Prostate gland (tissue), 2 donors: ENCODE results near the gene ZBED6. TPM values are rescaled to one million over a fixed set of nuclear protein-coding genes. Genes with fewer than 3 reads are reported as not detected.
"Not testable (repeated sequence)": the region's sequence is repeated elsewhere in the genome, so short reads cannot be mapped to it uniquely, and the experiment has no call there.

Experiments
- DNase-seq: peaks from one replicate; pipeline ENCODE4 v3.0.0-alpha.2; 2019; ENCODE audit warnings: low spot score
- H3K27ac ChIP-seq, 2 donors: fragments of 200-600 bp; sonication (generic); 2 replicates each; pipeline ENCODE4 v1.5.1; 2017 to 2019
- H3K27me3 ChIP-seq: fragments of 200-600 bp; sonication (generic); replicated peaks from 2 replicates; pipeline ENCODE4 v1.5.1; 2019; ENCODE audit not compliant: insufficient read depth
- H3K36me3 ChIP-seq, 2 donors: fragments of 200-600 bp; sonication (generic); 1 replicate in 1 of 2; 2 replicates in 1 of 2; pipeline versions ENCODE4 v1.5.1 to v1.8.1; 2017 to 2019
- H3K4me1 ChIP-seq: fragments of 200-600 bp; sonication (generic); replicated peaks from 2 replicates; pipeline ENCODE4 v1.5.1; 2019
- H3K4me3 ChIP-seq, 2 donors: fragments of 200-600 bp; sonication (generic); 2 replicates each; pipeline ENCODE4 v1.5.1; 2017 to 2019
- H3K9me3 ChIP-seq: fragments of 200-600 bp; sonication (generic); 2 replicates; pipeline ENCODE4 v1.5.1; 2017
- POLR2A ChIP-seq: fragments of 450-650 bp; IDR thresholded peaks from one replicate; pipeline ENCODE4 v1.6.1; 2016; ENCODE audit warnings: antibody characterized with exemption, mild to moderate bottlenecking
- POLR2AphosphoS5 ChIP-seq: sonication (generic); formaldehyde crosslinking; IDR thresholded peaks from one replicate; pipeline ENCODE4 v1.6.1; 2017; ENCODE audit warnings: antibody characterized with exemption
- WGBS: methylation state at CpG from one replicate; pipeline ENCODE4 v1.1.5; 2018; 5-methylcytosine and 5-hydroxymethylcytosine counted together
- intact Hi-C: fragments of 100-400 bp; cut with DNase I; formaldehyde crosslinking; loops from one replicate; pipeline ENCODE4 v1.14.2; 2022
- total RNA-seq, 2 donors: library from RNA; depleted of rRNA; stranded (reverse); fragments of >200 nt; gene quantifications; one replicate each; pipeline ENCODE4 v1.1.0, GENCODE V29; 2016
- TF ChIP-seq, protein P1 (sequence below), 4 experiments: fragments of 200-600 bp in 2 of 4; fragments of 450-650 bp in 2 of 4; sonication (generic) in 2 of 4; IDR thresholded peaks; 1 replicate in 3 of 4; 2 replicates in 1 of 4; pipeline ENCODE4 v1.5.1; 2016 to 2019; ENCODE audit warnings: antibody characterized with exemption in 4 of 4, mild to moderate bottlenecking in 2 of 4, moderate library complexity in 2 of 4

The ZBED6 gene
- total RNA-seq, 2 donors from 2014 or later = 5.8 to 27.6 TPM

DNA sequence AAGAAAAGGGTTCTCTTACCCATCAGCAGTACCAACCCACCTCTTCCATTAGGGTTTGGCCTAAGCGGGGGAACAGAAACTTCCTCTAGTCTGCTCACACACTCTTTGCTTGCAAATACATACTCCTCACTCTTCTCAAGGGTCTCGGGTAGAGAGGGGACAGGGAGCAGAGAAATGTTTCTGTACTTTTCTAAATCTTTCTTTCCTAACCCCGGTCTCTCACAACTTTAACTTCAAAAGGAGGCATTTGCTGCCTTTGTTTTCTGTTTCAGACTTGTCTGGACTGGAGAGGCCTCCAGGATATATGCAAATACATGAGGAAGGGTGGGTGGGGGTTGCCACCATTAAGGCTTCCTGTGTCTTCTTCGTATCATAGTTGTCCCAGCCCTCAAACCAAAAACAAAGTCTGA, 41.0 kb upstream of the ZBED6 start:
- H3K9me3 ChIP-seq = no peaks in the 10 kb centered on the region
- TF ChIP-seq POLR2A = no peak
- TF ChIP-seq POLR2AphosphoS5 = no peak
- TF ChIP-seq, protein P1, sequence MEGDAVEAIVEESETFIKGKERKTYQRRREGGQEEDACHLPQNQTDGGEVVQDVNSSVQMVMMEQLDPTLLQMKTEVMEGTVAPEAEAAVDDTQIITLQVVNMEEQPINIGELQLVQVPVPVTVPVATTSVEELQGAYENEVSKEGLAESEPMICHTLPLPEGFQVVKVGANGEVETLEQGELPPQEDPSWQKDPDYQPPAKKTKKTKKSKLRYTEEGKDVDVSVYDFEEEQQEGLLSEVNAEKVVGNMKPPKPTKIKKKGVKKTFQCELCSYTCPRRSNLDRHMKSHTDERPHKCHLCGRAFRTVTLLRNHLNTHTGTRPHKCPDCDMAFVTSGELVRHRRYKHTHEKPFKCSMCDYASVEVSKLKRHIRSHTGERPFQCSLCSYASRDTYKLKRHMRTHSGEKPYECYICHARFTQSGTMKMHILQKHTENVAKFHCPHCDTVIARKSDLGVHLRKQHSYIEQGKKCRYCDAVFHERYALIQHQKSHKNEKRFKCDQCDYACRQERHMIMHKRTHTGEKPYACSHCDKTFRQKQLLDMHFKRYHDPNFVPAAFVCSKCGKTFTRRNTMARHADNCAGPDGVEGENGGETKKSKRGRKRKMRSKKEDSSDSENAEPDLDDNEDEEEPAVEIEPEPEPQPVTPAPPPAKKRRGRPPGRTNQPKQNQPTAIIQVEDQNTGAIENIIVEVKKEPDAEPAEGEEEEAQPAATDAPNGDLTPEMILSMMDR (IDR thresholded peaks at IDR 0.05) = no peak
- 49% methylated on average over 4 of the region's 4 CpGs for WGBS
- no peak for DNase-seq
- intact Hi-C loops = no loop called here
- no peaks in the 10 kb centered on the region for H3K27me3 ChIP-seq
- H3K27ac ChIP-seq = no peak overlapping the region
- H3K4me3 ChIP-seq = no peak overlapping the region
- no peaks in the 10 kb centered on the region for H3K36me3 ChIP-seq
- H3K4me1 ChIP-seq = no peaks in the 10 kb centered on the region

DNA sequence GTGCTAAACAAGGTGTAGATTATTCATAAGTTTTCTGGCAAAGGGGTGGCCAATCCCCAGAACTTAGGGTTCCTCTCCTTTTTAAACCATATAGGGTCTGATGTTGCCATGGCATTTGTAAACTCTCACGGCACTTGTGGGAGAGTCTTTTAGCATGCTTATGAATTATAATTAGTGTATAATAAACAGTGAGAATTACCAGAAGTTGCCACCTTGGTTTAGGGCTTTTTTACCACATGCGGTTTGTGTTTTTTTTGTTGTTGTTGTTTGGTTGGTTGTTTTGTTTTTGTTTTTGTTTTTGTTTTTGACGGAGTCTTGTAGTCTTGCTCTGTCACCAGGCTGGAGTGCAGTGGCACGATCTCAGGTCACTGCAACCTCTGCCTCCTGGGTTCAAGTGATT, 39.4 kb upstream of the ZBED6 start:
- DNase-seq = no peak
- 91% methylated on average over 4 of the region's 4 CpGs for WGBS
- Histone ChIP-seq H3K36me3 (no peaks in the 10 kb centered on the region), H3K27ac (no peak overlapping the region), H3K4me1 (no peaks in the 10 kb centered on the region), H3K9me3 (no peaks in the 10 kb centered on the region), H3K27me3 (no peaks in the 10 kb centered on the region), H3K4me3 (no peak overlapping the region)
- intact Hi-C loops = no loop called here
- TF ChIP-seq, protein P1 (IDR thresholded peaks at IDR 0.05) = no peak
- TF ChIP-seq POLR2A = no peak
- no peak for TF ChIP-seq POLR2AphosphoS5

DNA sequence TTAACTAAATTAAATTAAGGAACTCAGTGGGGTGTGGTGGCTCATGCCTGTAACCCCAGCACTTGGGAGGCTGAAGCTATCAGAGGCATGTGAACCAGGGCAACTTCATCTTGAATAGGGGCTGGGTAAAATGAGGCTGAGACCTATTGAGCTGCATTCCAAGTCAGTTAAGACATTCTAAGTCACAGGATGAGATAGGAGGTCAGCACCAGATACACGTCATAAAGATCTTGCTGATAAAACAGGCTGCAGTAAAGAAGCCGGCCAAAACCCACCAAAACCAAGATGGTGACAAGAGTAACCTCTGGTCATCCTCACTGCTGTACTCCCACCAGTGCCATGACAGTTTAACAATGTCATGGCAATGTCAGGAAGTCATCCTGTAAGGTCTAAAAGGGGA, 36.7 kb upstream of the ZBED6 start:
- H3K4me1 ChIP-seq, H3K4me3 ChIP-seq, H3K9me3 ChIP-seq, intact Hi-C loops, H3K27ac ChIP-seq, H3K27me3 ChIP-seq, DNase-seq, H3K36me3 ChIP-seq: not testable (repeated sequence)
- WGBS = 65% methylated on average over 2 of the region's 2 CpGs

- no peak for DNase-seq
- WGBS = 96% methylated on average over 3 of the region's 3 CpGs
- no peak overlapping the region for H3K4me3 ChIP-seq
Measured at GRCh38 chr1:203760506-203760905, 34.9 kb upstream of the ZBED6 start.

GRCh38 chr1:203761958-203762357, 33.5 kb upstream of the ZBED6 start:
- DNase-seq, H3K4me3 ChIP-seq, H3K27me3 ChIP-seq, H3K27ac ChIP-seq, H3K36me3 ChIP-seq, H3K9me3 ChIP-seq, intact Hi-C loops, H3K4me1 ChIP-seq: not testable (repeated sequence)
- 88% methylated on average over 7 of the region's 7 CpGs for WGBS

More at GRCh38 chr1:203760506-203760905, 34.9 kb upstream of the ZBED6 start:
- Histone ChIP-seq H3K27me3 (no peaks in the 10 kb centered on the region), H3K9me3 (no peaks in the 10 kb centered on the region), H3K27ac (no peak overlapping the region), H3K4me1 (no peaks in the 10 kb centered on the region), H3K36me3 (no peaks in the 10 kb centered on the region)
- TF ChIP-seq, protein P1 (IDR thresholded peaks at IDR 0.05) = no peak
- TF ChIP-seq POLR2A (no peak), POLR2AphosphoS5 (no peak)
- intact Hi-C loops = no loop called here

DNA sequence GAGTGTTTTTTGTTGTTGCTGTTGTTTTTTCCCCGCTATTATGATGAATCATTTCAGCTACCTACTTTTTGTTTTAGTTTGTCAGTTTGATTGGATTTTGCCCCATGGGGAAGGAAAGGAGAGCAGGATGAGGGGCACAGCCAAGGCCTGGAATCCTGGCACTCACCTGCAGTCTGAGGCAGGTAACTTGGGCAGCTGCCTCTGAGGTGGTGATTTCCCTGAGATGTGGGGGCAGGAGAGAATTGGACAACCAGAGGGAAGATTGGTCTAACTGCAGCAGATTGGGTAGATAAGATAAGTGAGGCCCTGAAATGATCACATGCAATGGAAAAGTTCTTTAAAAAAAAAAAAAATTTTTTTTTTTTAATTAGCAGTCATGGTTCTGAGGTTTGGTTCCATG, 31.9 kb upstream of the ZBED6 start:
- H3K4me1 ChIP-seq = no peaks in the 10 kb centered on the region
- DNase-seq = no peak
- no peaks in the 10 kb centered on the region for H3K36me3 ChIP-seq
- H3K9me3 ChIP-seq = no peaks in the 10 kb centered on the region
- H3K27ac ChIP-seq = no peak overlapping the region
- 95% methylated on average over 1 of the region's 1 CpG for WGBS
- no peak overlapping the region for H3K4me3 ChIP-seq
- H3K27me3 ChIP-seq = no peaks in the 10 kb centered on the region
- TF ChIP-seq, protein P1 (IDR thresholded peaks at IDR 0.05) = no peak
- TF ChIP-seq POLR2A (no peak), POLR2AphosphoS5 (no peak)
- intact Hi-C loops = no loop called here
